AG04449 (cell line): ENCODE data around the gene SMAD9.

Experiments used
- CTCF ChIA-PET: fragments of 350-600 bp; formaldehyde crosslinking; extraction: SDS; loops from one replicate; lab custom pipeline; 2021; ENCODE audit warnings: antibody characterized with exemption; lab: Yijun Ruan, JAX
- POLR2A ChIA-PET: fragments of 400-600, 350-600 bp; formaldehyde crosslinking; extraction: SDS; loops from one replicate; lab custom pipeline; 2020; ENCODE audit warnings: antibody characterized with exemption, inconsistent platforms; lab: Yijun Ruan, JAX
- DNase-seq: peaks from one replicate; pipeline ENCODE4 v3.0.0-alpha.2; 2010; ENCODE audit warnings: low read depth, low spot score
- H3K4me3 ChIP-seq: 2 replicates; pipeline ENCODE4 v1.5.1; 2011; ENCODE audit warnings: low read depth, mild to moderate bottlenecking, control low read depth, low read length
- CTCF ChIP-seq: IDR thresholded peaks from one replicate; pipeline ENCODE4 v1.5.1; 2011; ENCODE audit warnings: mild to moderate bottlenecking, moderate library complexity, low read length, control low read depth, inconsistent platforms; ENCODE audit not compliant: insufficient read depth; ENCODE audit errors: missing control alignments

The SMAD9 gene

DNA sequence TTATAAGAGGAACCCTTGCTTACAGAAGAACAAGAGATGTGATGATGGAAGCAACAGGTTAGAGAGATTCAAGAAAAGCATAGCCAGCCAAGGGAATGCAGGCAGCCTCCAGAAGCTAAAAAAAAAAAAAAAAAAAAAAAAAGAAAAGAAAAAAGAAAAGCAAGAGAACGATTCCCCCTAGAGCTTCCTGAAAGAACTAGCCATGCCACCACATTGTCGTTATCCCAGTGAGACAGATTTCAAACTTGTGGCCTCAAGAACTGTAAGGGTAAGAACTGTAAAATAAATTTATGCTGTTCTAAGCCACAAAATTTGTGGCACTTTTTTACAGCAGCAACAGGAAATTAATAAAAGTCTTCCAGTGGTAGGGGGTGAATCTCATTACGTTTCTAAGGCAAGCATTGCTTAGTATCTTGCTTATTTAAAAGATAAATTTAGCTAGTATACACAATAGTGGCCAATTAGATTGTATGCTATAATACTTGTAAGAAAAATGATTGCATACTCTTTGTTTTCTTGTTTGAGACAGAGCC lies 79.3 kb downstream of the SMAD9 start:
- ChIA-PET CTCF (interaction anchor here (1.0 to 4.9 kb wide), 8 partner anchors 13 to 862 kb away, joined by 3 to 37 read pairs (median 6); no protein-coding TSS in a partner anchor), POLR2A (no interaction called here)
- no peak for DNase-seq
- H3K4me3 ChIP-seq = no peak overlapping the region
- no peak for TF ChIP-seq CTCF

- TF ChIP-seq CTCF = no peak
- DNase-seq = no peak
- ChIA-PET CTCF (interaction anchor here (0.6 to 1.8 kb wide), 3 partner anchors 18 to 420 kb away, joined by 3 to 5 read pairs (median 3); no protein-coding TSS in a partner anchor), POLR2A (no interaction called here)
- no peak overlapping the region for H3K4me3 ChIP-seq
Observed at GRCh38 chr13:36839981-36840380, 80.1 kb downstream of the SMAD9 start.

- DNase-seq = no peak
- ChIA-PET POLR2A (no interaction called here), CTCF (interaction anchor here (0.6 to 1.8 kb wide), 3 partner anchors 19 to 420 kb away, joined by 3 to 5 read pairs (median 3); no protein-coding TSS in a partner anchor)
- no peak overlapping the region for H3K4me3 ChIP-seq
- TF ChIP-seq CTCF = no peak
Observed at GRCh38 chr13:36839281-36839680, 80.8 kb downstream of the SMAD9 start.

GRCh38 chr13:36837354-36838092 lies 82.5 kb downstream of the SMAD9 start:
- CTCF ChIA-PET = interaction anchor here (0.6 to 1.7 kb wide), 5 partner anchors 12 to 416 kb away, joined by 3 to 4 read pairs (median 3); no protein-coding TSS in a partner anchor

DNA sequence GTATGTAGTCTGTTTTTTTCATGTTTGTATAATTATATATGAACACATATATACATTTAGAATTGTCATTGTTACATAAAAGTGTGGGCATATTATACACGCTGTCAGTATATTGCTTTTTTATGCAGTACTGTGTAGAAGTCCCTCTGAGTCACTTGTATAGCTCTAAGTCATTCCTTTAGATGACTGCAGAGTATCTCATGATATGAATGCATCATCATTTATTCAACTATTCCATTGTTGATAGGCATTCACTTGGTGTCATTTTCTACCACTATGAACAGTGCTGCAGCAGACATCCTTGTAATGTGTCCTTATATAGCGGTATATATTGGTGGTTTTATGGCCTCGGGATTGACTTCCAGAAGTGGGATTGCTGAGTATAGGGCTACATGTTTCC lies 85.7 kb downstream of the SMAD9 start:
- POLR2A ChIA-PET = interaction anchor here (0.6 kb wide), 1 partner anchor 1279 kb away, joined by 3 read pairs; no protein-coding TSS in a partner anchor
- no peak overlapping the region for H3K4me3 ChIP-seq
- no peak for DNase-seq
- TF ChIP-seq CTCF = no peak
- CTCF ChIA-PET = no interaction called here

More at GRCh38 chr13:36837354-36838092, 82.5 kb downstream of the SMAD9 start:
- DNase-seq = no peak
- no peak for TF ChIP-seq CTCF
- H3K4me3 ChIP-seq = no peak overlapping the region
- POLR2A ChIA-PET = no interaction called here

DNA sequence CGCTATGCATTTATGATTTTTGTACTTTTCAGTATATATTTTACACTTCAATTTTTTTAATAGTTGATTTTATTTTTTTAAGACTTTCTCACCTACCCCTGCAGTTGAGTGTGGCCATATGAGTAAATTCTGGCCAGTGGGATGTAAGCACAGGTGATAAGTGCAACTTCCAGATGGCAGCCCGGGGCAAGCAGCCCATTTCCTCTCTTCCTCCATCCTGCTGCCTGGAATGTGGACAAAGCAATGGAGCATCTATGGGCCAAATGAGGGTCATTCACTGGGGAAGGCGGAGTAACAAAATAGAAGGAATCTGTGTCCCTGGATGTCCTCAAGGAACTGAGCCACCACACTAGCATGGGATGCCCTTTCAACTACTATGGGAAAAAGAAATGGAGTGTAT lies 88.7 kb downstream of the SMAD9 start:
- ChIA-PET POLR2A (no interaction called here), CTCF (interaction anchor here (0.9 to 2.7 kb wide), 2 partner anchors 11 to 27 kb away, joined by 3 to 13 read pairs; no protein-coding TSS in a partner anchor)
- DNase-seq = no peak
- H3K4me3 ChIP-seq = no peak overlapping the region
- no peak for TF ChIP-seq CTCF
